ENCODE results near the gene DNAJC7.
"Not testable (repeated sequence)": the region's sequence is repeated elsewhere in the genome, so short reads cannot be mapped to it uniquely, and the experiment has no call there.

The DNAJC7 gene

DNA sequence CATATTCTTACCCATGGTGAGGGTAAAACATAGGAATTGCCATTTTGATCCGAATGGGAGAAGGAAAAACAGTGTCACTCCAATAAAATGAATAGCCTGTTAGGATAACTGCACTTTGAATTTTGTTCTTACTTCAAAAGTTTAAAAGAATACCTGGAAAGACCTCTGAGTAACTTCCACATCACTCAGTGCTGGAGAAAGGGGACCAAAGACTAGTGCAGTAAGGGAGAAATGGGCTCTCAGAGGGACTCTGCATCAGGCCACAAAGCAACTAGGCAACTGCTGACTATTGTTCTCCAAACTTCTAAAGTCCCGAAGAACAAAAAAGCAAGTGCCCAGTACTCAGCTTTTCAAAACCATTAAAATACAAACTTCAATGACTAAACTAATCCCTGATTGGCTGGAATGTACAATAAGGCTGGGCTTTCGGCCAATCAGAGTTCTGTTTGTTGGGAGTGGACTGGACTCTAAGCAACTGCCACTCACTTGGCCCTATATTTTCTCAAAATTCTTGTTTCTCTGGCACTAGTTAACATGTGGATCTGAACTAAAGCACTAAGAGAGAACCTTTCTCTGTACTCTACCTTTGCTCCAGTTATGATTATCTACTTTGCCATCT is 6.2 kb downstream of the DNAJC7 start:
- DNase-seq, result no peak

DNA sequence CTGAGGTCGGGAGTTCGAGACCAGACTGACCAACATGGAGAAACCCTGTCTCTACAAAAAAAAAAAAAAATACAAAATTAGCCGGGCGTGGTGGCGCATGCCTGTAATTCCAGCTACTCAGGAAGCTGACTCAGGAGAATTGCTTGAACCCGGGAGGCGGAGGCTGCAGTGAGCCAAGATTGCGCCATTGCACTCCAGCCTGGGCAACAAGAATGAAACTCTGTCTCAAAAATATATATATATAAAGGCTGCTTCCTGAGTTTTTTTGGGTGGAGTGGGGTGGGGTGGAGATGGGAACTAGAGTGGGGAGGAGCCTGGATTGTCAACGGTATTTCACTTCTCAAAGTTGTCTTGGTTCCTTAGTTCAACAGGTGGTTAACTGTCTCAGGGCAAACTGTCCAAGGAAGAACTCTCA is 7.0 kb downstream of the DNAJC7 start:
- not testable (repeated sequence) for DNase-seq

GRCh38 chr17:42009170-42009569 is 8.1 kb downstream of the DNAJC7 start:
- DNase-seq, result no peak

GRCh38 chr17:42005166-42005565 is 12.1 kb downstream of the DNAJC7 start:
- DNase-seq, result no peak

DNA sequence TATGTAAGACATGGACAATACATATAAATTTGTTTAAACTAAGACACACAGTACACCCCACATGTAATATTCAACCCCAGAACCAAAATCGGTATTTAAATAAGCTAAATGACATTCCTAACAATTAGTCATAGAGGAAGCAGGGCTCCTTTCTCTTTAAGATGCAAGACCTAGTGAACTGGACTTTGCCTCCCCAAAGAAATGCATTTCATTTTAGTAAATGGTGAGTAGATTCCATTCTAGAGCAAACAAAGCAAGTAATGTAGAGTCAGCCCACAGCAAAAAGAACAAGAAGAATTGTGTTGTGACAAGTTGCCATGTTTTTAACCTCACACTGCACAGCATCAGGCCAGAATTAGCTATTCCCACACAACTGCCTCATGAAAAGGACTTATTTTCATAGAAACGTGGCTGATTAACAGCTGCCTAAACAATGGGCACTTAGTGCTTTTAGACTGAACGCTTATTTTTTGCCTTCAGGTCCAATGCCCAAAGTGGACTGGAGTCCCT is 14.4 kb downstream of the DNAJC7 start:
- no peak for DNase-seq

DNA sequence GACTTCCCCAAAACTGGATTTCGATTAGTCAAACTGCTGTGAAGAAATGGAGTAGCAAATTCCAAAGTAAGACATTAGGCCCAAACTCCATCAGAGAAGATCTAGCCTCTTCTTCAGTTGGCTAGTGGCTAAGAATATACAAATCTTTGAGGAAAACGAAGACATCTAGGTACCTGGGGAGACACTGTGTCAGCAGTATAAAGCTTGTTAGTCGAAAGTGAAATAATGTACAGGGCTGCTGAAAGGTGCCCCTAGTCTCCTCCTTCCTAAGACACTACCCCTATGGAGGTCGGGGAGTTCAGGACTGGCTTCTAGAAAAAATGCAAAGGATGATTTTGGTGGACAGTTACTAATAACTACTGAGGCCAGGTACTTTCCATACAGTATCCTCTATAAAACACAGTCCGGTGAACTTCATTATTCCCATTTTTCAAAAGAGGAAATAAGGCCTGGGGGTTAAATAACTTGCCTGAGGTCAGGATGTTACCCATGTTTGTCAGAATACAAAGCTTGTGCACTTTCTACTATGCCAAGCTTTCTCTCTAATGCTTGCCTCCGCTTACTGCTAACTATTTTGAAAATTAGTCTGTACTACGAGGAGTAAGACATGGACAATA is 15.0 kb downstream of the DNAJC7 start:
- no peak for DNase-seq

- DNase-seq, result no peak
These were observed 15.5 kb downstream of the DNAJC7 start for GRCh38 chr17:42001729-42002128.

DNA sequence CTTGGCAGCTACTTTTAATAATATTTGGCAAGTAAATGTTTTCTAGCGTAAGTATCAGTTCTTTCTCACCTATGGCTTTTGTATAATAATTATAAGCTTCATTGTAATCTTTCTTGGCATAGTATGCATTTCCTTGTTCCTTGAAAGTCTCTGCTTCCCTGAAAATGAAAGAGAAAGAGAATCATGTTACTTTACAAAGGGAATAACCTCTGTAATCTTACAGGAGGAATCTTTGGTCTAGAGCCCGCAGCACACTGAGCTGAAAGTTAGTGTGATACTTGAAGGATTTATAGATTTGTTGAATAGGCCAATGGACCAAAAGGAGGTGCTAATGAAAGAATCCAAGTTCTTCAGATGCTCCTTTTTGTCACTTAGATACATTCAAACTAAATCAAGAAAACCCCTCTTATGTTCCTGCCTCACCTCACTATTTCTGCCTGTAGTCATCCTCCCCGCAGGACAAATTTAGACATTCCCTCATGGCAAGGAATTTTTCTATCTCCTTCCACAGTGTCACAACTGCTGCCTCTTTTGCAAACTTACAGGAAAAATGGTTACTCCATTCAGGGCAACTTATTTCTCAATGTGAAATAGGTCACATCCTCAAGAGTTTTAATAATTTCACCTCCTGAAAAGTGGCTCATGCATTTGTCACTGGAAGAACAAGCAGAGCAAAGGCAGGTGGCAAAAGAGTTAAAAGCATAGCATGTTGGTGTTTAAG is 16.7 kb downstream of the DNAJC7 start:
- DNase-seq, result no peak

GRCh38 chr17:41998497-41998896 is 18.7 kb downstream of the DNAJC7 start:
- no peak for DNase-seq

GRCh38 chr17:41996855-41997164 is 20.4 kb downstream of the DNAJC7 start:
- no peak for DNase-seq

DNA sequence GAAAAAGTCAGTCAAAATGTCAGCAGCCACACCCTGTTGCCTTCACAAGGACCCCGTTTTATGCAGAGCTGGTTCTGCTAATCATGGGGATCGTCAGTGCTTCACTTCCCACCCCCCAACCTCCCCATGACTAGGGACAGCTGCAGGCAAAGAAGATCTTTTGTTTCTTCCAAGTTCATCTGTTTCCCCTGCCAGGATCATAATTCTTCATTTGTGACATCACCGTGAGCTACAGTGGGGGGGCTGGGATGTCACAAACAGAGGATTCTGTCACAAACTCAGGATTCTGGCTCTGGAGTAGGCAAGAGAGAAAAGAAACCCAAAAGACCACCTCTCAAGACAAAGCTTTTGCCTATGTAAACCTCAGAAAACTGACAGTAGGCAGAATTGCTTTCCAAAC is 24.7 kb downstream of the DNAJC7 start:
- no peak for DNase-seq

DNA sequence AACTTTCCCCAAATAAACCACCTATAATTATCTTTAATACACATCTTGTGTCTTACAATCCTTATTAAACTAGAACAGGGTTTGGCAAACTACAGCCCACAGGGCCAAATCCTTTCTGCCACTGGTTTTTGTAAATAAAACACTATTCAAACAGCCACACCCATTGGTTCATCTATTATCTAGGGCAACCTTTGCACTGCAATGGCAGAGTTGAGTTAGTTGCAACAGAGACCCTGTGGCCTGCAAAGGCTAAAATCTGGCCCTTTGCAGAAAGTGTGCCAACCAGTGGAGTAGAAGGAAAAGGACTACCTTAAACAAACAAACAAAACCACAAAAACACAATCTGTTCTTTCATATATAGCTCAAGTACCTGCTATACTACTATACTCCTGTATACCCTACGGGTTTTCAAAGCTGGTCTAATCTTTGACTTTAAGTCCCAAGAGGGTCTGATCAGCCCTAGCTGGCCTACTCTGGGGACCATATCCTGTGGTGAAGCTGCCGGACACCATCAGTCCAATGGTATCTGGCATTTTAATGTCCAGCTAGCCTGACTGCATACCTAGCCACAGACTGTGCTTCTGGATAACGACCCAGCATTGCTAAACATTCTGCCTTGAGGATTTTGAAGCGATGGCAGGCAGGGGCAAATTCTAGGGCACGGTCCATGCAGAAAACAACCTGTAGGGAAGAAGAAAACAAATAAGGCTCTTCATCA is 27.4 kb downstream of the DNAJC7 start:
- DNase-seq, result no peak

GRCh38 chr17:41988418-41988817 is 28.8 kb downstream of the DNAJC7 start:
- no peak for DNase-seq

- no peak for DNase-seq
These were observed 29.6 kb downstream of the DNAJC7 start for GRCh38 chr17:41987642-41988041.

DNA sequence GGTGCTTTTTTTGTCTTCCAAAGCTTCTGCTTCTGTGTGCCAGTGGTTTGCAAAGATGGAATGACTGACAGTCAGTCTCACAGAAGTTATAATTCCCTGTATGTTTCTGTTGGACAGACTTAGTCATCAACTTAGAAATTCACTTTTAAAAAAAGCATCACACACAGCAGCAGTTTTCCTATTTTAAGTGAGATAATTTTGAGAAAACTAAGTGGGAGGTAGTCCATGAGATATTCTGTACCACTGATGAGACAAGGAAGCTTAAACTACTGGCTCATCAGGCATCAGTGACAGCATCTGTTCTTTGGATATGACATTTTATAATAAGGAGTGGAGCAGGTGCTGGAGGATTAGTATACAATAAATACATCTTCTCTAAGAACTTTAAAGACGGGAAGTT is 30.6 kb downstream of the DNAJC7 start:
- DNase-seq, result no peak

DNA sequence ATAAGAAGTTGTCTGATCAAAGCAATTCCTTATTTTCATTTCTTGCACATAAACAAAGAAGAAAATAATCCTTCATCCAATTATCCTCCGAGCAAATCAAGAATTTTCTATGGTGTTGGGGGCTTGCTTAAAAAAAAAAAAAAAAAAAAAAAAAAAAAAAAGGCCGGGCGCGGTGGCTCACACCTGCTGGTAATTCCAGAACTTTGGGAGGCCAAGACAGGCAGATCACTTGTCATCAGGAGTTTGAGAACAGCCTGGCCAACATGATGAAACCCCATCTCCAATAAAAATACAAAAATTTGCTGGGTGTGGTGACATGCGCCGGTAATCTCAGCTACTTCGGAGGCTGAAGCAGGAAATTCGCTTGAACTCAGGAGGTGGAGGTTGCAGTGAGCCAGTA is 31.3 kb downstream of the DNAJC7 start:
- no peak for DNase-seq

DNA sequence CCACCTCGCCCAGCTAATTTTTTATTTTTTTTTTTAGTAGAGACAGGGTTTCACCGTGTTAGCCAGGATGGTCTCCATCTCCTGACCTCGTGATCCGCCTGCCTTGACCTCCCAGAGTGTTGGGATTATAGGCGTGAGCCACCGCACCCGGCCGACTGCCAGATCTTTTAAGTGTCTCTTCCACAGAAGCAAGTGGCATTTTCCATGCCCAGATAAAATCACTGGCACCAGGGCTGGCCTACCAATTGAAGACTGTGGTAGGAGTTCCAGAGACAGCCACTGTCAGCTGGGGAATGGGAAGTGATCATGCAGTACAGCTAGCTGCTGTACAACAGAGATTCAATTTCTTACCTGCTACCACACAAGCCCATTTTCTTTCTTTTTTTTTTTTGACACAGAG is 32.8 kb downstream of the DNAJC7 start:
- no peak for DNase-seq

- DNase-seq, result no peak
These were observed 35.0 kb downstream of the DNAJC7 start for GRCh38 chr17:41982026-41982760.

GRCh38 chr17:41977991-41978390 is 39.2 kb downstream of the DNAJC7 start:
- DNase-seq, result no peak

- DNase-seq, result no peak
These were observed 41.0 kb downstream of the DNAJC7 start for GRCh38 chr17:41976142-41976768.

GRCh38 chr17:41975099-41976083 is 41.8 kb downstream of the DNAJC7 start:
- no peak for DNase-seq

Data from RPMI8226 (cell line).